Measurements from ENCODE around the gene ADAM29.
"Not testable (repeated sequence)": the region's sequence is repeated elsewhere in the genome, so short reads cannot be mapped to it uniquely, and the experiment has no call there.

Gene ADAM29

GRCh38 chr4:174918058-174918457, at the start of gene ADAM29:
ADAM29 (plus strand) TSS chr4:174918358; CDS start chr4:174975526, 57,168 bp downstream.
- FAIRE-seq (no peak), DNase-seq (ENCODE audit: insufficient read length, low spot score) (no peak)

GRCh38 chr4:174869339-174869738, 48.8 kb upstream of the ADAM29 start:
- no peak for DNase-seq (ENCODE audit: insufficient read length, low spot score)
- FAIRE-seq = no peak

DNA sequence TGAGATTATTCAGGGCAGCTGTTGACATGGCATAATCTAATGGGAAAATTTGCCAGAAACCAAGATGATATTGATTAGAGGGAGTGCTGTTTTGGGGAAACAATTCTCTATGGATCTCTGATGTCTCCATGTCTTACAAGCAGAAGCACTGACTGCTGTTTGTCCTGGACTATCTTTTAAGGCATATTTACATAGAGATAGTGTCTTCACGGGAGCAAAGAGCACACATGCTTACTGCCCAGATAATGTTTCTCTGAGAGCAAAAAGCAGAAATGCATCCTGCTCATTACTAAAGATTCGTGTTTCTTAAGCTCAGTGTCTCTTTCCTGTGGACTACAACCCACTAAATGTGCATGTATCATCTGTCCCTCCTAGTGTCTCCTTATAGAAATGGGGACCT, 47.8 kb upstream of the ADAM29 start:
- no peak for FAIRE-seq
- DNase-seq (ENCODE audit: insufficient read length, low spot score) = no peak

DNA sequence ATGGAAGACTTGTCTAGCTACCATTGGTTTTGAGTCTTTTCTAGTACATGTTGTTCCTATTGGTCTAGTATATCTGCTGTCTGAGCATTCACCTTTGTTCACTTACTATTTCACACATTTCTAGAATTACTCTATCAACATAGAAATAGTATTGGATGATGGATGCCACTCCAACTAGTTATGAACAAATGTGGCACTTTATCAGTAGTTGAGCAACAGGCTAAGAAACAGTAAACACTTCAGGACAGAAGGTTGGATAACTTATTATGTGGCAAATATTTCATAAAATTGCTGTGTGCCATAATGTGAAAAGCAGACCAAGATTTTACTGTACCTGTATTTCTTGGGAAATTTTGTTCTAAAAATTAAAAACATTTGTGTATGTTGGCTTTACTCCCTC, 46.8 kb upstream of the ADAM29 start:
- no peak for DNase-seq (ENCODE audit: insufficient read length, low spot score)
- no peak for FAIRE-seq

DNA sequence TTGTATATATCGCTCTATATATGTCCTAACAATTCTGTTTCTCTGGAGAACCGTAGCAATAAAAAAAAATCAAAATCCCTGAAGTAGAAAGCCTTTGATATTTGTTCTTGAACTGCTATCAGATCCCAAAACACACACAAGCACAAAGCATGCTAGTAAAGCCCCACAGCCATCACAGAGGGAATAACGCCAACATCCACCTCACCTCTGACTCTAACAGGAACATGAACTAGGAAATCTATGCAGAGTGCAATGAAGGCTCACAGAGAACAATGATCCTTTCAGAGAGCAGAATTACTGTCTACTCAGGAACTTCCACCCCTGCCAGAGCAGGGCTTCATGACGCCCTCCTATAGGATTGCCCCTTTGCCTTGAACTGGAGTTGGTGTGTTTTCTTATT, 45.0 kb upstream of the ADAM29 start:
- peak; percentile 72 for FAIRE-seq
- DNase-seq (ENCODE audit: insufficient read length, low spot score) = not testable (repeated sequence)

GRCh38 chr4:174873931-174874330, 44.2 kb upstream of the ADAM29 start:
- DNase-seq (ENCODE audit: insufficient read length, low spot score) (peak; percentile 5), FAIRE-seq (no peak)

DNA sequence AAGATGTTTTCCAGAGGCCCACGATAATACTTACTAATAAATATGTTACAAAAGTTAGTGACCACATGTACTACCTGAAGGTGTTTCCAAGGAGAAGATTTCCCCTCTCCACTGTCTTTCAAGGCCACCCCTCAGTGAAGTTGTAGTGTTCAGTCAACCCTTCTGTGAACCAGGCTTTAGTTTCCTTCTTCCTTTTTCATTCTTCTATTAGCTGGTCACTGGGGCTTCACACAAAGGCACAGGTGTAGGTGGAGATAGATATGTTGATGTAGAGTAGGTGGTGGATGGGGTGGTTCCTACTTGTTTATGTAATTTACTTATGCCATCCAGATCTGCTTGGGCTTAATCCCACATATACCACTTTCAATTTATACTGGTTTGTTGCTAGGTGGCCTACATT, 43.3 kb upstream of the ADAM29 start:
- DNase-seq (ENCODE audit: insufficient read length, low spot score) (no peak), FAIRE-seq (no peak)

DNA sequence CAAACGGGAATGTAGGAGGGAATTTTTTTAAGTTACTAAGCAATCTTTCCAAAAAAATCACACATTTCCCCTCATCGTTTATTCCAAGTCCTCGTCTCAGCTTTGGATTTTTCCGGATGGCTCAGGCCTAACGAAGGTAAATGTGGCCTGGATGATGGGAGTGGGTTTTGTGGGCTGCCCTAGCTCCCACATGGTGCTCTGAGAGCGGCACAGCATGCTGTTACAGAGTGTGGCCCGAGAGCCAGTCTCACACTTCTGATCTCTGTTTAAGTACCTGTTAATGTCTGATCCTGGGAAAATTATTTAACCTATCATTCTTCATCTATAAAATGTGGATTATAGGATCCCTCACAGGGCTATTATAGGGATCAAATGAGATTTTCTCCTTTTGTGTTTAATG, 38.2 kb upstream of the ADAM29 start:
- DNase-seq (ENCODE audit: insufficient read length, low spot score) (no peak), FAIRE-seq (no peak)

DNA sequence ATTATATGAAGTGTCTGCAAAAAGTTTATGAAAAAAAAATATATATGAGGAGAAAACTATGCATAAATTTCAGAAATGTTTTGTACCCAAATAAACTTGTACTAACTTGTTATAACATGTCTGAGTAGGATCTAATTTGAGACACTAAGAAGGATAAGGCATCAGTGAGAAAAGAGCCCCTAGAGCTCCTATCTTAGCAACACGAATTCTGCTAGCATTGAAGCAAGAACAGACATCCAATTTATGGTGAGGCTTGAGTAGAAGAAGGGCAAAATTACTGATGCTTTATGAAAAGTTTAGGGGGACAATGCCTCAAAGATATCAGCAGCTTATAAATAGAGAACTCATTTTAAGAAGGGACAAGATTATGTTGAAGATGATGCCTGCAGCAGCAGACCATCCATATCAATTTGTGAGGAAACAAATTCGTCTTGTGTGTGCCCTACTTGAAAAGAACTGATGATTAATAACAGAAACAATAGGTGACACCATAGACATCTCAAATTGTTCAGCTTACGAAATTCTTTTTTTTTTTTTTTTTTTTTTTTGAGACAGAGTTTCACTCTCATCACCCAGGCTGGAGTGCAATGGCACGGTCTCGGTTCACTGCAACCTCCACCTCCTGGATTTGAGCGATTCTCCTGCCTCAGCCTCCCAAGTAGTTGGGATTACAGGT, 35.7 kb upstream of the ADAM29 start:
- FAIRE-seq = no peak
- no peak for DNase-seq (ENCODE audit: insufficient read length, low spot score)

DNA sequence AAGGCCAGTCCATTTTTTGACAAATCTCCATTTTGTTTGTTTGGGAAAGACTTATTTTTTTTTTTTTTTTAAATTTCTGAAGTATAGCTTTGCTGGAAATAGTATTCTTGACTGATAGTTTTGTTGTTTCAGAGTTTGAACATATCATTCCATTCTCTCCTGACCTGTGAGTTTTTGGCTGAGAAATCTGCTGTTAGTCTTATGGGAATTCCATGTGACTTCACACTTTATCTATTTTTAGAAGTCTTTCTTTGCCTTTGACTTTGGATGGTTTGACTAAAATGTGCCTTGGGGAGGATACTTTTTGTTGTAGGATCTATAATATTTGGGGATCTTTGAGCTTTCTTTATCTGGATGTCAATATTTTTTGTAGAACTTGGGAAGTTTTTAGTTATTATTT, 10.7 kb upstream of the ADAM29 start:
- DNase-seq (ENCODE audit: insufficient read length, low spot score) (no peak), FAIRE-seq (no peak)

DNA sequence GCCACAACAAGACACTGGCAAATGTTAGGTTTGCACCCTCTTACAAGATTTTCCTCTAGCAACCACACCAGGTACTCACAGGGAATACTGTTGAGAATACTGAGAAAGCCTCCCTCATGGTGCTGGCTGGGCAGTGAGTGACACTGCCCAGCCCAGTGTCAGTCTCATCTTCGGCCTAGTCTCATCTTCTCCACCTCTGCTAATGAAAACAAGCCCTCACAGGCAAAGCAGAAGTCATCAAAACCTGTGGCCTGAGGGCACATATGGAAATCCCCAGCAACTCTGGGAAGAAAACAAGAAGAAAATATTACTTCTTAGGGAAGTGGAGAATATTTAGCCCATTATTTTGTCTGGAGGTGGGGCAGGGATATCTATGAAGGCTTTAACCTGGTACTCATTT, 7.9 kb upstream of the ADAM29 start:
- FAIRE-seq (no peak), DNase-seq (ENCODE audit: insufficient read length, low spot score) (no peak)

- no peak for FAIRE-seq
- no peak for DNase-seq (ENCODE audit: insufficient read length, low spot score)
Observed at GRCh38 chr4:174912919-174913543, 5.1 kb upstream of the ADAM29 start.

GRCh38 chr4:174919886-174920423, 1.8 kb downstream of the ADAM29 start:
- no peak for DNase-seq (ENCODE audit: insufficient read length, low spot score)

GRCh38 chr4:174926958-174927357, 8.8 kb downstream of the ADAM29 start:
- DNase-seq (ENCODE audit: insufficient read length, low spot score) (no peak), FAIRE-seq (no peak)

More at GRCh38 chr4:174919886-174920423, 1.8 kb downstream of the ADAM29 start:
- no peak for FAIRE-seq

GRCh38 chr4:174928174-174928573, 10.0 kb downstream of the ADAM29 start:
- FAIRE-seq (no peak), DNase-seq (ENCODE audit: insufficient read length, low spot score) (no peak)

GRCh38 chr4:174928575-174929253, 10.6 kb downstream of the ADAM29 start:
- DNase-seq (ENCODE audit: insufficient read length, low spot score) (no peak), FAIRE-seq (no peak)

- no peak for FAIRE-seq
- no peak for DNase-seq (ENCODE audit: insufficient read length, low spot score)
Observed at GRCh38 chr4:174929346-174929745, 11.2 kb downstream of the ADAM29 start.

DNA sequence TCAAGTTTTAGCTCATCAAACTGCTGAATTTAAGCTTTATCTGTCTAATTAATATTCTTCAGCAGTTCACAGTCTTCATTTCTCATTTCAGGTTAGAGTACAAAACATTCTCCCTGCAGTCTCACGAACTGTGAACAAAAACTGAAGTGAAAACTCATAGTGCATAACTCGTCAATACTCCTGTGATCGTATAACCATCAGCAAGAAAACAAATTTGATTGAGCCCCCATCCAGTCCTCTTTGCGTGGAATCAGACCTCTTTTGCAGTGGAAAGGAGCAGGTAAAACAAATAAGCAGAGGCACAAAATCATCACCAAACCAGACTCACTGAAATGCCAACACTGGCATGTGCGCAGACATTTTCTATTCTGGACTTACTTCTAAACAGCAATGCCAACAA, 12.7 kb downstream of the ADAM29 start:
- FAIRE-seq = no peak
- DNase-seq (ENCODE audit: insufficient read length, low spot score) = no peak

DNA sequence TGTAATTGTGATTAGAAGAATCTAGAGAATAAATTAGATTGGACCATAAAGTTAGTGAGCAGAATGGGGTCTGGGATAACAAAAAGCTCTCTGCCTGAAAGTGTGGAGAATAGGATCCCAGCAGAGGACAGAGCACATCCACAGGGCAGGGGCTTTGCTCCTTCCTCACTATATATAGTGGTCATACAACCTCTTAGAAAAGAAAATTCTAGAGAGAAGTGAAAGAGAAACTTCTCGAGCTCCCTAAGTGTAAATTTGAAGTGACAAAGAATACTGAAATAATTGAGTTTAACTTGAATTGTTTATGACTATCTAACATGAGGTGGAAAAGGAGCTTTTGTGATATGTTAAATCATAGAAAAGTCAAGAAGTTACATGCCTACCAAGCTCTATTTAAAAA, 14.9 kb downstream of the ADAM29 start:
- FAIRE-seq = no peak

DNA sequence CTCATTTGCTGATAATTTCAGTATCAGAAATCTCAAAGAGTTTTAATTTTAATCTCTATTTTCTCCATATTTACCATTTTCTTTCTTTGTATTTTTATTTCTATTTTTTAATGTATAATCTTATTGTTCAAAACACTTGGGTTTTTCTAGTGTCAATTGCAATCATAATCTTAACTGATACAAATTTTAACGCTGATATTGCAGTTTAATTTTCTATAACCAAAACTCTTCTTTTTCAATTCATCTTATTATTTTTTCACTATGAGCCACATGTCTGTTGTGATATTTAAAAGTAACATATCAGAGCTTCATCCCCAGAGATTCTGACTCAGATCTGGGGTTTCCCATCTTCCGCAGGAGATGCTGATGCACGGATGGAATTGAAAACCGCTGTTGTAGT, 16.2 kb downstream of the ADAM29 start:
- no peak for DNase-seq (ENCODE audit: insufficient read length, low spot score)
- no peak for FAIRE-seq

More for the DNA sequence above, 14.9 kb downstream of the ADAM29 start:
- no peak for DNase-seq (ENCODE audit: insufficient read length, low spot score)

DNA sequence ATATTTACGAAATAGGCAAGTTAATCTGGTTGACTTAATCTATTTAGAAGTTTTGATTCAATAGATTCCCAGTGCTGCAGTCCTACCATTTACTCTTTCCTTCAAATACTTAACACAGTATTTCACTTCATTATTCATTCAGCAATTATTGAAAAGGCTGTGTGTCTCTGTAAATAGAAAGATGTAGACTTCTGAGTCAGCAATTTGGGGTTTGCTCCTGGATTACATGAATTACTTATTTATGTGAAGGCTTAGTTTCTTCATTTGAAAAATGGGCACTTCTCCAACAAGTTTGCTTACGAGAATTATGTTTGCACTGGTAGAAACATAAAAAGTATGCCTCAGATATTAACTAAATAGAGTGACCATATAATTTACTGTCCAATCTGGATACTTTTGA, 17.4 kb downstream of the ADAM29 start:
- FAIRE-seq (no peak), DNase-seq (ENCODE audit: insufficient read length, low spot score) (no peak)

DNA sequence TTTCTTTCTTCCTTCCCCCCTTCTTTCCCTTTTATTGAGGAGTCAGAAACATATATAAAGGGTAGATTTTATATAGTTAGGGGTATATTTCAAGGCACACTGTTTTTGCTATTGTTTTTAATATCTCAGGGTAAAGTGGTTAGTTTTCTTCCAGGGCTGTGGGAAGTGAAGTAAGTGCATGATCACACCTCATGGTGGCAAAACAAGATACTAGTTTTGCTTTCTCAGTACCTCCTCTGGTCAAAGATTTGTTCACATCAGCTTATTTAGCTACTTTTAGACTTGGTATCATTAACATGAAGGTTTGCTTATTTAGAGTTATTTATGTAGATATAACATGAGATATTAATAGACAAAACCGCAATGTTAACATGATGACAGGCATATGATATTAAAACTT, 21.8 kb downstream of the ADAM29 start:
- FAIRE-seq (no peak), DNase-seq (ENCODE audit: insufficient read length, low spot score) (no peak)
